ENCODE data around the gene RIMBP2.
"Not testable (repeated sequence)": the region's sequence is repeated elsewhere in the genome, so short reads cannot be mapped to it uniquely, and the experiment has no call there.

RIMBP2 gene

GRCh38 chr12:130715998-130716968 is at the start of gene RIMBP2:
Gene RIMBP2 (minus strand): TSS chr12:130716299. CDS start chr12:130479013, 237,286 bp downstream.
- peak; percentile 39 for DNase-seq

- no peak for DNase-seq
These were observed 49.1 kb upstream of the RIMBP2 start for GRCh38 chr12:130765186-130765659.

GRCh38 chr12:130764475-130765185 is 48.5 kb upstream of the RIMBP2 start:
- no peak for DNase-seq

GRCh38 chr12:130764073-130764472 is 48.0 kb upstream of the RIMBP2 start:
- no peak for DNase-seq

GRCh38 chr12:130762319-130762675 is 46.2 kb upstream of the RIMBP2 start:
- no peak for DNase-seq

- DNase-seq, result peak; percentile 32
These were observed 45.6 kb upstream of the RIMBP2 start for GRCh38 chr12:130761537-130762318.

- no peak for DNase-seq
These were observed 38.3 kb upstream of the RIMBP2 start for GRCh38 chr12:130754234-130754901.

- no peak for DNase-seq
These were observed 36.7 kb upstream of the RIMBP2 start for GRCh38 chr12:130752692-130753230.

- not testable (repeated sequence) for DNase-seq
These were observed 35.9 kb upstream of the RIMBP2 start for GRCh38 chr12:130752037-130752436.

- no peak for DNase-seq
These were observed 32.7 kb upstream of the RIMBP2 start for GRCh38 chr12:130748786-130749185.

- DNase-seq, result peak; percentile 27
These were observed 32.0 kb upstream of the RIMBP2 start for GRCh38 chr12:130747867-130748740.

GRCh38 chr12:130746546-130746945 is 30.4 kb upstream of the RIMBP2 start:
- DNase-seq, result no peak

- DNase-seq, result no peak
These were observed 29.8 kb upstream of the RIMBP2 start for GRCh38 chr12:130745921-130746320.

GRCh38 chr12:130744274-130744673 is 28.2 kb upstream of the RIMBP2 start:
- no peak for DNase-seq

GRCh38 chr12:130743606-130744005 is 27.5 kb upstream of the RIMBP2 start:
- no peak for DNase-seq

GRCh38 chr12:130743176-130743575 is 27.1 kb upstream of the RIMBP2 start:
- no peak for DNase-seq

- no peak for DNase-seq
These were observed 26.6 kb upstream of the RIMBP2 start for GRCh38 chr12:130742716-130743115.

- DNase-seq, result no peak
These were observed 26.0 kb upstream of the RIMBP2 start for GRCh38 chr12:130742112-130742511.

- no peak for DNase-seq
These were observed 23.5 kb upstream of the RIMBP2 start for GRCh38 chr12:130739571-130739970.

GRCh38 chr12:130738403-130738802 is 22.3 kb upstream of the RIMBP2 start:
- DNase-seq, result not testable (repeated sequence)

- no peak for DNase-seq
These were observed 21.6 kb upstream of the RIMBP2 start for GRCh38 chr12:130737731-130738130.
